H9 (cell line): ENCODE measurements around the gene HMG20B. TPM values are rescaled to one million over a fixed set of nuclear protein-coding genes. Genes with fewer than 3 reads are reported as not detected.
A peak's percentile ranks its signal among the peaks of the same experiment; 100 is the strongest.

Experiments
- DNase-seq: peaks from one replicate; pipeline ENCODE4 v3.0.0-alpha.2; 2017
- H2AFZ ChIP-seq: one replicate; pipeline ENCODE4 v1.6.1; 2013; ENCODE audit warnings: mild to moderate bottlenecking, low read length, control low read depth, moderate library complexity
- H2AK5ac ChIP-seq: 2 replicates; pipeline ENCODE4 v1.6.1; 2013; ENCODE audit warnings: low read length, control low read depth, mixed read lengths; ENCODE audit not compliant: insufficient read length
- H2BK120ac ChIP-seq: one replicate; pipeline ENCODE4 v1.6.1; 2013; ENCODE audit warnings: low read depth, mild to moderate bottlenecking, low read length, control low read depth, inconsistent platforms; ENCODE audit not compliant: poor library complexity, severe bottlenecking
- H2BK12ac ChIP-seq: 2 replicates; pipeline ENCODE4 v1.6.1; 2013; ENCODE audit warnings: low read length, control low read depth, mixed read lengths, low read depth; ENCODE audit not compliant: insufficient read length
- H2BK15ac ChIP-seq: 2 replicates; pipeline ENCODE4 v1.6.1; 2013; ENCODE audit warnings: low read depth, low read length, control low read depth
- H2BK20ac ChIP-seq: one replicate; pipeline ENCODE4 v1.6.1; 2013; ENCODE audit warnings: low read depth, mild to moderate bottlenecking, low read length, control low read depth, inconsistent platforms; ENCODE audit not compliant: poor library complexity, severe bottlenecking
- H2BK5ac ChIP-seq: 2 replicates; pipeline ENCODE4 v1.6.1; 2013; ENCODE audit warnings: low read length, control low read depth, mixed read lengths; ENCODE audit not compliant: insufficient read length
- H3K14ac ChIP-seq: 2 replicates; pipeline ENCODE4 v1.6.1; 2013; ENCODE audit warnings: low read length, control low read depth; ENCODE audit not compliant: insufficient read depth
- H3K18ac ChIP-seq: 2 replicates; pipeline ENCODE4 v1.6.1; 2013; ENCODE audit warnings: low read depth, mild to moderate bottlenecking, mixed read lengths, low read length, control low read depth; ENCODE audit not compliant: insufficient read length
- H3K23ac ChIP-seq: 2 replicates; pipeline ENCODE4 v1.6.1; 2013; ENCODE audit warnings: low read length, control low read depth, mixed read lengths, low read depth; ENCODE audit not compliant: insufficient read length
- H3K23me2 ChIP-seq: 2 replicates; pipeline ENCODE4 v1.6.1; 2013; ENCODE audit warnings: low read depth, mild to moderate bottlenecking, mixed read lengths, low read length, control low read depth; ENCODE audit not compliant: insufficient read length, poor library complexity, severe bottlenecking
- H3K27ac ChIP-seq: 2 replicates; pipeline ENCODE4 v1.5.1; 2013; ENCODE audit warnings: low read length, control low read depth, mixed read lengths, low read depth; ENCODE audit not compliant: insufficient read length
- H3K27me3 ChIP-seq: 2 replicates; pipeline ENCODE4 v1.6.1; 2013; ENCODE audit warnings: low read length, control low read depth, inconsistent platforms; ENCODE audit not compliant: insufficient read depth
- H3K4ac ChIP-seq: 2 replicates; pipeline ENCODE4 v1.6.1; 2013; ENCODE audit warnings: low read depth, mild to moderate bottlenecking, control low read depth, inconsistent platforms, low read length, moderate library complexity
- H3K4me1 ChIP-seq: 2 replicates; pipeline ENCODE4 v1.6.1; 2013; ENCODE audit warnings: low read length, control low read depth, inconsistent platforms; ENCODE audit not compliant: insufficient read depth
- H3K4me2 ChIP-seq: 2 replicates; pipeline ENCODE4 v1.6.1; 2013; ENCODE audit warnings: low read length, control low read depth, mixed read lengths; ENCODE audit not compliant: insufficient read length, insufficient read depth
- H3K56ac ChIP-seq: 2 replicates; pipeline ENCODE4 v1.6.1; 2013; ENCODE audit warnings: low read depth, mild to moderate bottlenecking, mixed read lengths, low read length, control low read depth; ENCODE audit not compliant: insufficient read length
- H3K79me1 ChIP-seq: 2 replicates; pipeline ENCODE4 v1.6.1; 2013; ENCODE audit warnings: low read depth, mild to moderate bottlenecking, moderate library complexity, low read length, control low read depth, inconsistent platforms; ENCODE audit not compliant: insufficient read depth, poor library complexity, severe bottlenecking
- H3K79me2 ChIP-seq: 2 replicates; pipeline ENCODE4 v1.6.1; 2013; ENCODE audit warnings: low read length, control low read depth, inconsistent platforms; ENCODE audit not compliant: insufficient read depth
- H3K9ac ChIP-seq: 2 replicates; pipeline ENCODE4 v1.6.1; 2013; ENCODE audit warnings: low read length, control low read depth, mixed read lengths; ENCODE audit not compliant: insufficient read length; ENCODE audit errors: extremely low read depth
- H3K9me3 ChIP-seq: one replicate; pipeline ENCODE4 v1.6.1; 2013; ENCODE audit warnings: low read depth, low read length, inconsistent platforms; ENCODE audit not compliant: control insufficient read depth
- H3T11ph ChIP-seq: one replicate; pipeline ENCODE4 v1.6.1; 2013; ENCODE audit warnings: mild to moderate bottlenecking, low read length, control low read depth, inconsistent platforms
- H4K20me1 ChIP-seq: one replicate; pipeline ENCODE4 v1.6.1; 2013; ENCODE audit not compliant: control insufficient read depth, insufficient read length, insufficient read depth
- H4K5ac ChIP-seq: 2 replicates; pipeline ENCODE4 v1.6.1; 2013; ENCODE audit warnings: low read depth, mild to moderate bottlenecking, mixed read lengths, low read length, control low read depth; ENCODE audit not compliant: insufficient read length
- H4K8ac ChIP-seq: replicated peaks from 2 replicates; pipeline ENCODE4 v1.6.1; 2013; ENCODE audit warnings: low read length, control low read depth, mixed read lengths, low read depth; ENCODE audit not compliant: insufficient read length
- H4K91ac ChIP-seq: 2 replicates; pipeline ENCODE4 v1.6.1; 2013; ENCODE audit warnings: low read depth, mild to moderate bottlenecking, moderate library complexity, mixed read lengths, low read length, control low read depth; ENCODE audit not compliant: insufficient read length
- H3K27ac Mint-ChIP-seq, 3 experiments: 2 replicates in 2 of 3; 3 replicates in 1 of 3; pipeline ENCODE4 v1.8.0; 2020 to 2021; ENCODE audit warnings: mixed read lengths in 3 of 3, mild to moderate bottlenecking in 1 of 3, moderate library complexity in 1 of 3
- H3K27me3 Mint-ChIP-seq: 2 replicates; pipeline ENCODE4 v1.8.0; 2021; ENCODE audit warnings: low read depth, mild to moderate bottlenecking, moderate library complexity, mixed read lengths
- H3K36me3 Mint-ChIP-seq, 3 experiments: 2 replicates in 2 of 3; 3 replicates in 1 of 3; pipeline ENCODE4 v1.8.0; 2020 to 2021; ENCODE audit warnings: low read depth in 3 of 3, mixed read lengths in 3 of 3; ENCODE audit not compliant: insufficient read depth in 1 of 3
- H3K4me1 Mint-ChIP-seq, 2 experiments: 2 replicates each; pipeline ENCODE4 v1.8.0; 2020; ENCODE audit warnings: mixed read lengths in 2 of 2
- H3K4me3 Mint-ChIP-seq, 2 experiments: 2 replicates in 1 of 2; 3 replicates in 1 of 2; pipeline ENCODE4 v1.8.0; 2020 to 2021; ENCODE audit warnings: mild to moderate bottlenecking in 2 of 2, mixed read lengths in 2 of 2, moderate library complexity in 1 of 2
- H3K9me3 Mint-ChIP-seq, 2 experiments: 2 replicates in 1 of 2; 3 replicates in 1 of 2; pipeline ENCODE4 v1.8.0; 2020; ENCODE audit warnings: mild to moderate bottlenecking in 2 of 2, mixed read lengths in 2 of 2, moderate library complexity in 1 of 2
- CTCF ChIP-seq: fragments of 200-600 bp; sonication (generic); conservative IDR thresholded peaks from 3 replicates; pipeline ENCODE4 v1.8.0; 2021; ENCODE audit warnings: antibody characterized with exemption, mild to moderate bottlenecking
- WGBS: extraction: QIAGEN DNeasy Blood & Tissue Kit; methylation state at CpG from one replicate; pipeline ENCODE4 v1.1.7; 2013; ENCODE audit warnings: missing lambda C conversion rate, low lambda C conversion rate, mixed read lengths; ENCODE audit not compliant: insufficient read length; ENCODE audit errors: extremely low coverage; 5-methylcytosine and 5-hydroxymethylcytosine counted together
- total RNA-seq: library from RNA; stranded (reverse); gene quantifications from 2 replicates; pipeline ENCODE4 v1.2.1, GENCODE V29; 2021

The HMG20B gene
- total RNA-seq, 1 experiment from 2014 or later: 58.1 TPM

GRCh38 chr19:3608079-3608641 is 35.4 kb downstream of the HMG20B start:
- peaks cover 0 to 4% of the 10 kb centered on the region in 2 experiments; a peak in 1 of 5 replicates for H3K9me3 Mint-ChIP-seq
- peak overlapping the region; percentile 58 to 79; a peak in 4 of 5 replicates for H3K4me3 Mint-ChIP-seq
- H3K4me1 Mint-ChIP-seq: peaks cover 12% of the 10 kb centered on the region in 2 experiments
- Histone ChIP-seq H3K23me2 (peaks cover 2% of the 10 kb centered on the region), H2AK5ac (no peak overlapping the region), H3K79me2 (no peaks in the 10 kb centered on the region), H3K79me1 (no peaks in the 10 kb centered on the region), H4K20me1 (no peaks in the 10 kb centered on the region), H3K4me1 (no peaks in the 10 kb centered on the region; the same call in 1 of the 2 replicates), H2BK15ac (no peak overlapping the region), H3K9me3 (no peaks in the 10 kb centered on the region), H3K9ac (no peak overlapping the region), H3K27me3 (peaks cover 5% of the 10 kb centered on the region; the same call in 1 of the 2 replicates), H3K4me2 (peak overlapping the region; percentile 56), H4K5ac (no peak overlapping the region), H2BK20ac (no peak overlapping the region), H3K4ac (no peak overlapping the region), H2BK120ac (no peak overlapping the region), H2BK12ac (no peak overlapping the region), H3K18ac (no peak overlapping the region), H3T11ph (no peak overlapping the region), H4K8ac (no peak overlapping the region), H2AFZ (no peak overlapping the region), H3K14ac (no peak overlapping the region), H2BK5ac (no peak overlapping the region), H3K23ac (no peak overlapping the region), H3K27ac (no peak overlapping the region), H4K91ac (no peak overlapping the region), H3K56ac (no peak overlapping the region)
- H3K36me3 Mint-ChIP-seq: peaks cover 7 to 12% (median 7%) of the 10 kb centered on the region in 3 experiments; a peak in 6 of 7 replicates
- H3K27ac Mint-ChIP-seq: peak overlapping the region in 1 of 3 experiments; percentile 62; a peak in 1 of 7 replicates
- no CpG with 5 or more reads among the region's 3 CpGs for WGBS
- peaks cover 4% of the 10 kb centered on the region for H3K27me3 Mint-ChIP-seq
- no peak for DNase-seq
- no peak for TF ChIP-seq CTCF
